SK-N-SH treated with all-trans-retinoic acid at 6 μM for 48 hours (cell line): ENCODE measurements around the gene HDDC2.

Experiments
- ATAC-seq: fragments of 200-7000 bp; cut with Tn5 transposase; 3 replicates; pipeline ENCODE4 v1.9.1; 2020; ENCODE audit warnings: mild to moderate bottlenecking, moderate library complexity
- ARNTL ChIP-seq: fragments of 450-650 bp; formaldehyde crosslinking; IDR thresholded peaks from 2 replicates; pipeline ENCODE4 v1.5.0; 2020; ENCODE audit warnings: low read depth, mild to moderate bottlenecking, moderate library complexity, borderline replicate concordance
- BACH2 ChIP-seq: fragments of 250-450 bp; sonication (Bioruptor Pico); IDR thresholded peaks from 2 replicates; pipeline ENCODE4 v1.9.0; 2021; ENCODE audit warnings: mild to moderate bottlenecking, borderline replicate concordance
- CREB5 ChIP-seq: fragments of 250-450 bp; sonication (Bioruptor Pico); IDR thresholded peaks from 2 replicates; pipeline ENCODE4 v1.5.1; 2020; ENCODE audit warnings: low read depth, mild to moderate bottlenecking, moderate library complexity
- CSDC2 ChIP-seq: fragments of 250-450 bp; sonication (Bioruptor Pico); IDR thresholded peaks from 2 replicates; pipeline ENCODE4 v1.5.0; 2020; ENCODE audit warnings: mild to moderate bottlenecking, moderate library complexity
- CSRNP3 ChIP-seq: fragments of 250-450 bp; sonication (Bioruptor Pico); IDR thresholded peaks from 2 replicates; pipeline ENCODE4 v1.5.1; 2021; ENCODE audit warnings: mild to moderate bottlenecking, moderate library complexity
- ESRRG ChIP-seq: fragments of 250-450 bp; sonication (Bioruptor Pico); IDR thresholded peaks from 2 replicates; pipeline ENCODE4 v1.6.1; 2021; ENCODE audit warnings: mild to moderate bottlenecking
- GLIS3 ChIP-seq: fragments of 250-450 bp; sonication (Bioruptor Pico); IDR thresholded peaks from 2 replicates; pipeline ENCODE4 v1.5.0; 2020; ENCODE audit warnings: mild to moderate bottlenecking, moderate library complexity
- ISL1 ChIP-seq: fragments of 250-450 bp; sonication (Bioruptor Pico); IDR thresholded peaks from 2 replicates; pipeline ENCODE4 v2.1.2; 2022; ENCODE audit warnings: mild to moderate bottlenecking, moderate library complexity
- OSR1 ChIP-seq: fragments of 250-450 bp; sonication (Bioruptor Pico); IDR thresholded peaks from 2 replicates; pipeline ENCODE4 v1.8.0; 2022; ENCODE audit warnings: moderate library complexity, mild to moderate bottlenecking, inconsistent platforms
- PATZ1 ChIP-seq: fragments of 250-450 bp; sonication (Bioruptor Pico); IDR thresholded peaks from 2 replicates; pipeline ENCODE4 v1.8.0; 2020; ENCODE audit warnings: mild to moderate bottlenecking, moderate library complexity, borderline replicate concordance
- PPARA ChIP-seq: fragments of 250-450 bp; sonication (Bioruptor Pico); IDR thresholded peaks from 2 replicates; pipeline ENCODE4 v1.5.0; 2020; ENCODE audit warnings: mild to moderate bottlenecking, borderline replicate concordance
- RARB ChIP-seq: fragments of 250-450 bp; sonication (Bioruptor Pico); IDR thresholded peaks from 2 replicates; pipeline ENCODE4 v1.8.0; 2021; ENCODE audit warnings: mild to moderate bottlenecking, moderate library complexity
- SNAI2 ChIP-seq: fragments of 250-450 bp; sonication (Bioruptor Pico); IDR thresholded peaks from 2 replicates; pipeline ENCODE4 v1.5.0; 2020; ENCODE audit warnings: mild to moderate bottlenecking, moderate library complexity
- TCF4 ChIP-seq: fragments of 250-450 bp; sonication (Bioruptor Pico); IDR thresholded peaks from 2 replicates; pipeline ENCODE4 v1.8.0; 2021; ENCODE audit warnings: mild to moderate bottlenecking, moderate library complexity, borderline replicate concordance
- TOX ChIP-seq: fragments of 250-450 bp; sonication (Bioruptor Pico); IDR thresholded peaks from 2 replicates; pipeline ENCODE4 v1.8.0; 2021; ENCODE audit warnings: mild to moderate bottlenecking, moderate library complexity, borderline replicate concordance
- ZC3H10 ChIP-seq: fragments of 250-450 bp; sonication (Bioruptor Pico); IDR thresholded peaks from 2 replicates; pipeline ENCODE4 v1.5.1; 2021; ENCODE audit warnings: mild to moderate bottlenecking, moderate library complexity
- ZFP3 ChIP-seq: fragments of 250-450 bp; sonication (Bioruptor Pico); IDR thresholded peaks from 2 replicates; pipeline ENCODE4 v1.5.0; 2020; ENCODE audit warnings: mild to moderate bottlenecking, moderate library complexity
- ZFP30 ChIP-seq: fragments of 450-650 bp; formaldehyde crosslinking; IDR thresholded peaks from 2 replicates; pipeline ENCODE4 v1.5.0; 2022; ENCODE audit warnings: mild to moderate bottlenecking, moderate library complexity
- ZNF565 ChIP-seq: fragments of 450-650 bp; formaldehyde crosslinking; conservative IDR thresholded peaks from 2 replicates; pipeline ENCODE4 v1.5.0; 2020; ENCODE audit warnings: low read depth, mild to moderate bottlenecking, moderate library complexity
- ZNF70 ChIP-seq: fragments of 450-650 bp; formaldehyde crosslinking; IDR thresholded peaks from 2 replicates; pipeline ENCODE4 v1.5.0; 2020; ENCODE audit warnings: mild to moderate bottlenecking, moderate library complexity
- ZNF8 ChIP-seq: fragments of 450-650 bp; formaldehyde crosslinking; IDR thresholded peaks from 2 replicates; pipeline ENCODE4 v1.5.0; 2020; ENCODE audit warnings: mild to moderate bottlenecking, moderate library complexity

The HDDC2 gene

GRCh38 chr6:125340175-125340835 lies 38.5 kb upstream of the HDDC2 start:
- ATAC-seq: no peak
- TF ChIP-seq ZNF565 (CRISPR knock-in tag): no peak
- TF ChIP-seq ZFP30 (CRISPR knock-in tag): no peak
- no peak for TF ChIP-seq CSRNP3 (CRISPR knock-in tag)
- TF ChIP-seq ESRRG (CRISPR knock-in tag): no peak
- TF ChIP-seq ZC3H10 (CRISPR knock-in tag): no peak
- no peak for TF ChIP-seq ZFP3 (CRISPR knock-in tag)
- TF ChIP-seq PPARA (CRISPR knock-in tag): no peak
- TF ChIP-seq TOX (CRISPR knock-in tag): no peak
- TF ChIP-seq ZNF70 (CRISPR knock-in tag): no peak
- no peak for TF ChIP-seq TCF4 (CRISPR knock-in tag)
- no peak for TF ChIP-seq CSDC2 (CRISPR knock-in tag)
- no peak for TF ChIP-seq RARB
- no peak for TF ChIP-seq CREB5
- TF ChIP-seq ZNF8: no peak
- TF ChIP-seq GLIS3: no peak

GRCh38 chr6:125339653-125340052 lies 37.9 kb upstream of the HDDC2 start:
- TF ChIP-seq ZC3H10 (CRISPR knock-in tag): no peak
- no peak for TF ChIP-seq ZFP30 (CRISPR knock-in tag)
- TF ChIP-seq TCF4 (CRISPR knock-in tag): no peak
- no peak for TF ChIP-seq CSRNP3 (CRISPR knock-in tag)
- no peak for TF ChIP-seq ZFP3 (CRISPR knock-in tag)
- TF ChIP-seq SNAI2 (CRISPR knock-in tag): no peak
- no peak for TF ChIP-seq ZNF70 (CRISPR knock-in tag)
- TF ChIP-seq RARB: no peak
- no peak for TF ChIP-seq ISL1 (CRISPR knock-in tag)
- TF ChIP-seq ESRRG (CRISPR knock-in tag): no peak
- TF ChIP-seq GLIS3: no peak
- no peak for TF ChIP-seq ARNTL (CRISPR knock-in tag)
- TF ChIP-seq ZNF565 (CRISPR knock-in tag): no peak
- TF ChIP-seq CREB5: no peak
- no peak for TF ChIP-seq CSDC2 (CRISPR knock-in tag)
- no peak for TF ChIP-seq OSR1 (CRISPR knock-in tag)
- no peak for TF ChIP-seq ZNF8
- TF ChIP-seq PPARA (CRISPR knock-in tag): no peak
- no peak for ATAC-seq

GRCh38 chr6:125338381-125338780 lies 36.6 kb upstream of the HDDC2 start:
- TF ChIP-seq CREB5 (no peak), TOX (CRISPR knock-in tag) (no peak)
- ATAC-seq: no peak

GRCh38 chr6:125337706-125338105 lies 35.9 kb upstream of the HDDC2 start:
- no peak for ATAC-seq
- TF ChIP-seq CREB5 (no peak), ARNTL (CRISPR knock-in tag) (no peak), ZC3H10 (CRISPR knock-in tag) (no peak), SNAI2 (CRISPR knock-in tag) (no peak), PPARA (CRISPR knock-in tag) (no peak), TOX (CRISPR knock-in tag) (no peak), PATZ1 (CRISPR knock-in tag) (no peak), ESRRG (CRISPR knock-in tag) (no peak), BACH2 (CRISPR knock-in tag) (no peak), ZFP3 (CRISPR knock-in tag) (no peak), GLIS3 (no peak), ZFP30 (CRISPR knock-in tag) (no peak), ZNF8 (no peak)
